Activated CD4-positive, alpha-beta T cell treated with anti-CD3 and anti-CD28 coated beads for 36 hours (primary cell): ENCODE results near the gene POU6F2. TPM values are rescaled to one million over a fixed set of nuclear protein-coding genes. Genes with fewer than 3 reads are reported as not detected.
"Not testable (repeated sequence)": the region's sequence is repeated elsewhere in the genome, so short reads cannot be mapped to it uniquely, and the experiment has no call there.

Experiments used
- ATAC-seq: fragments of 200-7000 bp; cut with Tn5 transposase; one replicate; pipeline ENCODE4 v1.10.0; 2021; ENCODE audit warnings: mild to moderate bottlenecking, moderate library complexity
- CTCF ChIA-PET: fragments of 350-600 bp; sonication (Branson Sonifier 250); formaldehyde crosslinking; loops from one replicate; lab custom pipeline; 2021; ENCODE audit warnings: antibody characterized with exemption; lab: Charles Lee
- POLR2A ChIA-PET: fragments of 350-600 bp; sonication (Branson Sonifier 250); formaldehyde crosslinking; loops from one replicate; lab custom pipeline; 2021; ENCODE audit warnings: antibody characterized with exemption, inconsistent platforms; lab: Charles Lee
- DNase-seq: peaks from one replicate; pipeline ENCODE4 v3.0.0-alpha.2; 2020
- H3K27ac Mint-ChIP-seq: one replicate; pipeline ENCODE4 v1.8.0; 2021; ENCODE audit warnings: mixed read lengths
- H3K27me3 Mint-ChIP-seq: one replicate; pipeline ENCODE4 v1.8.0; 2021; ENCODE audit warnings: mixed read lengths
- H3K36me3 Mint-ChIP-seq: one replicate; pipeline ENCODE4 v1.8.0; 2021; ENCODE audit warnings: low read depth, mixed read lengths
- H3K4me1 Mint-ChIP-seq: one replicate; pipeline ENCODE4 v1.8.0; 2021; ENCODE audit warnings: mixed read lengths
- H3K4me3 Mint-ChIP-seq: one replicate; pipeline ENCODE4 v1.8.0; 2021; ENCODE audit warnings: mild to moderate bottlenecking, moderate library complexity, mixed read lengths
- H3K9me3 Mint-ChIP-seq: one replicate; pipeline ENCODE4 v1.8.0; 2021; ENCODE audit warnings: low read depth, mixed read lengths
- intact Hi-C, 2 experiments: fragments of 100-400 bp; cut with DNase I in 1 of 2; cut with micrococcal nuclease in 1 of 2; formaldehyde crosslinking; loops; one replicate each; pipeline versions ENCODE4 v1.14.2 to v1.15.1; 2022 to 2024; cut with DNase I, micrococcal nuclease
- total RNA-seq, 2 experiments: library from RNA; stranded (reverse); gene quantifications; one replicate each; pipeline ENCODE4 v1.2.3, GENCODE V29; 2021

The POU6F2 gene
- total RNA-seq, 2 experiments from 2014 or later = not detected

DNA sequence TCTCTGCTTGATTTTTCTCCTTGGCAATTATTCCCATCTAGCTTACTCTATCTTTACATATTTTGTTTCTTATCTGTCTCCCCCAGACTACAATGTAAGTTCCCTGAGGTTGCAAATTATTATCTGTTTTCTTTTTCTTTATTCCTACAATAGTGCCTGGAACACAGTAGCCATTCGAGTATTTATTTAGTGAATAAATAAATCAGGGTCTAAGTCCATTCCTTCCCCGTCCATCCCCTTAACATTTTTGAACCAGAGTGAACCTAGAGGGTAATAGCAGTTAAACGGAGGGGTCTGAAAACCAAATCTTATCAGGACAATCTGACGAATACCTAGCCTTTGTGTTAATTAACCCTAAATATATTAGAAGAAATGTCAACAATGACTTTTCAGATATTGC lies 335.7 kb downstream of the POU6F2 start:
- ATAC-seq = no peak
- no peaks in the 10 kb centered on the region for H3K4me1 Mint-ChIP-seq
- intact Hi-C loops = no loop called here
- no peaks in the 10 kb centered on the region for H3K36me3 Mint-ChIP-seq
- DNase-seq = no peak
- no peak overlapping the region for H3K4me3 Mint-ChIP-seq
- CTCF ChIA-PET = no interaction called here
- H3K27ac Mint-ChIP-seq = no peak overlapping the region
- peaks cover 10% of the 10 kb centered on the region for H3K27me3 Mint-ChIP-seq
- H3K9me3 Mint-ChIP-seq = no peaks in the 10 kb centered on the region
- POLR2A ChIA-PET = no interaction called here

DNA sequence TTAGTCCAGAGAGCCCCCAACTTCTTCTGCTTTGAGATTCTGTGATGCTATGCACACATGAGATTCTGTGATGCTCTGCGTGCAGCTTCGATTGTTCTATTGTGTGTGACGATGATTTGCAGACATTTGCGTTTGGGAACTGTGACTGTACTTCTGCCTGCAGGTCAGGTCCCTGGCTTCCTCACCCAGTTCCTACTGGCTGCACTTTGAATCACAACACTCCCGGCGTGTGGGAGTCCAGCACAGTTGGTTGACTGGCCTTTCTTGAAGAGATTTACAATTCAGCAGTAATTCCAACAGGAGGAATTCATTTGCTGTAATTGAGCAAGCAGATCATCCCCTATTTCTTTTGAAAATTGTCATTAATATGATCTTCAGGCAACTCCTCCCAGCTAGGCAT lies 336.3 kb downstream of the POU6F2 start:
- ChIA-PET CTCF (no interaction called here), POLR2A (no interaction called here)
- ATAC-seq (no peak), DNase-seq (no peak)
- Mint-ChIP-seq H3K27ac (no peak overlapping the region), H3K4me3 (no peak overlapping the region), H3K27me3 (peaks cover 6% of the 10 kb centered on the region), H3K9me3 (no peaks in the 10 kb centered on the region), H3K36me3 (no peaks in the 10 kb centered on the region), H3K4me1 (no peaks in the 10 kb centered on the region)
- intact Hi-C loops = no loop called here

DNA sequence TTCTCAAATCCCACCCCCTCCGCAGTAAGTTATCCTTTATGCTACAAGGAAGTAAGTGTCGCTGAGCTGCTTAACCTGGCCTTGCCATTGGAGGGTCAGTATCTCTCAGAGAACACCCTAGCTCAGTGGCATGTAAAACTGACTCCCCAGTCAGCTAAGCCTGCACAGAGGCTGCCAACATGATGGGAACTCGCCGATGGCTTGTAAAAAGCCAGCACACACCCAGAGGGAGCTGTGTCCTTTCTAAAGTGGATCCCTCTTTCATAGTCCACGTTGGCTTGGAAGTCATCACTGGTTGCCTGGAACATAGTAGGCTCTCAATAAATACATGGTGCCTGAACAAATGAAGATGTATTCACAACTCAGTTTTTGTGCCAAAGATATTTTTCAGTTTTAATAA lies 339.4 kb downstream of the POU6F2 start:
- ChIA-PET POLR2A (no interaction called here), CTCF (interaction anchor here (0.7 kb wide), 1 partner anchor 136 kb away, joined by 3 read pairs; no protein-coding TSS in a partner anchor)
- ATAC-seq (no peak), DNase-seq (no peak)
- H3K27ac Mint-ChIP-seq = no peak overlapping the region
- intact Hi-C loops = no loop called here
- peaks cover 6% of the 10 kb centered on the region for H3K27me3 Mint-ChIP-seq
- no peak overlapping the region for H3K4me3 Mint-ChIP-seq
- no peaks in the 10 kb centered on the region for H3K36me3 Mint-ChIP-seq
- H3K4me1 Mint-ChIP-seq = no peaks in the 10 kb centered on the region
- no peaks in the 10 kb centered on the region for H3K9me3 Mint-ChIP-seq

DNA sequence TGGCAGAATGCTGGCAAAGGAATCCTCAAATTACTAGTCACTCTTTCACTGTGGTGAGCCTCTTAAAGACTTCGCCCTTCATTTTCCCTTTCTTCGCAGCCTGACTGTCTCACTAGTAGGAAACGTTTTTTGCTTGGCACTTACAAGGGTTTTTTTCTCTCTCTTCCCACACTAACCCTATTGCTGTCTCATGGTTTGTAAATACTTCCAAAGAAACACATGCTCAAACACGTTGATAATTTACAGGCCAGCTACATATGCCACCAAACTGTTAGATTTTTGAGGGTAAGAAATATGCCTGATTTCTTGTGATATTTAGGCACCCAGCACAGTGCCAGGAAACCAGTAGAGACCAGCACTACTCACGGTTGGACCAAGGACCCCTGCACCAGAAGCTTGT lies 340.2 kb downstream of the POU6F2 start:
- Mint-ChIP-seq H3K27me3 (peaks cover 6% of the 10 kb centered on the region), H3K4me1 (no peaks in the 10 kb centered on the region), H3K9me3 (no peaks in the 10 kb centered on the region), H3K27ac (no peak overlapping the region), H3K4me3 (no peak overlapping the region), H3K36me3 (no peaks in the 10 kb centered on the region)
- intact Hi-C loops = no loop called here
- DNase-seq = no peak
- ChIA-PET CTCF (no interaction called here), POLR2A (no interaction called here)
- no peak for ATAC-seq

DNA sequence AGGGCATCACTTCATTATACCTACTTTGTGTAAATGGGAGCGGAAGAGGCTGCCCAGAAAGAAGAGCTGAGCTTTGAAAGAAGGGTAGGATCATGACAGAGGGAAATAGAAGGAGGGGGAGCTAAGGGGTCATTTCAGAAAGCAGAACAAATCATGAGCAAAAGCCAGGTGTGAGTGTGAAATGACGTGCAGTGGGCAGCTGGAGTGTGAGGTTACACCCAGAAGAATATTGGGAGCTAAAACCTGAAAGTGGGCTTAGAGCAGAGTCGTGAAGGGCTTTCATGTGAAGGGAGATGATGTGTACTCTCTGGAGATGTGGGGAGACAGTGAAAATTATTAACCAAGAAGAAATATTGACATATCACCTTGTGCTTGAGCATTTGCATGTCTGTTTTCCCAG lies 343.5 kb downstream of the POU6F2 start:
- no peaks in the 10 kb centered on the region for H3K9me3 Mint-ChIP-seq
- intact Hi-C loops = no loop called here
- DNase-seq = no peak
- ATAC-seq = no peak
- no peaks in the 10 kb centered on the region for H3K4me1 Mint-ChIP-seq
- peaks cover 4% of the 10 kb centered on the region for H3K27me3 Mint-ChIP-seq
- ChIA-PET POLR2A (no interaction called here), CTCF (no interaction called here)
- no peaks in the 10 kb centered on the region for H3K36me3 Mint-ChIP-seq
- no peak overlapping the region for H3K27ac Mint-ChIP-seq
- no peak overlapping the region for H3K4me3 Mint-ChIP-seq

- CTCF ChIA-PET = interaction anchor here (0.6 kb wide), 1 partner anchor 30 kb away, joined by 3 read pairs; no protein-coding TSS in a partner anchor
- Mint-ChIP-seq H3K27ac (no peak overlapping the region), H3K9me3 (no peaks in the 10 kb centered on the region), H3K4me1 (no peaks in the 10 kb centered on the region), H3K36me3 (no peaks in the 10 kb centered on the region), H3K27me3 (peaks cover 4% of the 10 kb centered on the region), H3K4me3 (no peak overlapping the region)
- POLR2A ChIA-PET = no interaction called here
- DNase-seq = no peak
- no peak for ATAC-seq
- intact Hi-C loops = no loop called here
Observed at GRCh38 chr7:39321909-39322498, 344.3 kb downstream of the POU6F2 start.

DNA sequence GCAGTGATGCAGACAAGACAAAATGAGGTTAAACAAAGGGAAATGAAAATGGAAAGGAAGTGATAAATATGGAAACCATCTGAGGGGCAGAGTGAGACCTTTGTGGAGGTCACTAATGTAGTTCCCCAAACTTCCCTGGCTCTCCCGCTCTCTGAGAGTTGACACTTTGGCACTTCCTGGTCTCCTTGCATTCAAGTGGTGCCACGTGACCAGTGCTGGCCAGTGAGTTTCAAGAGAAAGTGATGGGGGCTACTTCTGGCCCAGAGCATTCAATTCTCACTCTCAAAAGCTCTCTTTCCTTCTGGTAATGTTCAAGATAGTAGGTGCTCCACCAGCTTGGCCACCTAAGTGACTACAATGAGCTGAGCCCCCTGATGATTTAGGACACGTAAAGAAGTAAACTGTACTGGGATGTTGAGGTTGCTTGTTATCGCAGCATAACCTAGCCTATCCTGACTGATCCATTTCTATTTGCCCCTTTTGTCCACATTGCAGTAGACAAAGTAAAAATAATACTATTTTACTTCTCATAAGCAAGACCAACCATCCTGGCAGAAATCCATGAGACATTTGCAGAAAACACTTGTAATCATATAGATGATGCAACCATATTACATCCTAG lies 346.5 kb downstream of the POU6F2 start:
- CTCF ChIA-PET = no interaction called here
- Mint-ChIP-seq H3K27me3 (peaks cover 4% of the 10 kb centered on the region), H3K4me3 (no peak overlapping the region), H3K9me3 (no peaks in the 10 kb centered on the region), H3K27ac (no peak overlapping the region), H3K4me1 (no peaks in the 10 kb centered on the region), H3K36me3 (no peaks in the 10 kb centered on the region)
- no peak for DNase-seq
- no peak for ATAC-seq
- intact Hi-C loops = no loop called here
- POLR2A ChIA-PET = no interaction called here

DNA sequence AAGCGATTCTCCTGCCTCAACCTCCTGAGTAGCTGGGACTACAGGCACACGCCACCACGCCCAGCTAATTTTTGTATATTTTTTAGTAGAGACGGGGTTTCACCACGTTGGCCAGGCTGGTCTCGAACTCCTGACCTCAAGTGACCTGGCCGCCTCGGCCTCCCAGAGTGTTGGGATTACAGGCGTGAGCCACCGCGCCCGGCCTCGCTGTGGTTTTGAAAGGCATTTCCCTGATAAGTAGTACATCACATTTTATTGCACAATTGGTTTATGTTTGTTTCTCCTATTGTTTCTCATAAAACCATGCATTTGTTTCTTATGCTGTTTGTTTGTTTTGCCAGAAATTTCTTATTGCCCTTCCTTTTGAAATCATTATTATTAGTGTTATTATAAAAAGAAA lies 353.9 kb downstream of the POU6F2 start:
- DNase-seq, ATAC-seq, H3K36me3 Mint-ChIP-seq, H3K4me3 Mint-ChIP-seq, H3K27me3 Mint-ChIP-seq, intact Hi-C loops, H3K4me1 Mint-ChIP-seq, POLR2A ChIA-PET, H3K27ac Mint-ChIP-seq, CTCF ChIA-PET, H3K9me3 Mint-ChIP-seq: not testable (repeated sequence)

DNA sequence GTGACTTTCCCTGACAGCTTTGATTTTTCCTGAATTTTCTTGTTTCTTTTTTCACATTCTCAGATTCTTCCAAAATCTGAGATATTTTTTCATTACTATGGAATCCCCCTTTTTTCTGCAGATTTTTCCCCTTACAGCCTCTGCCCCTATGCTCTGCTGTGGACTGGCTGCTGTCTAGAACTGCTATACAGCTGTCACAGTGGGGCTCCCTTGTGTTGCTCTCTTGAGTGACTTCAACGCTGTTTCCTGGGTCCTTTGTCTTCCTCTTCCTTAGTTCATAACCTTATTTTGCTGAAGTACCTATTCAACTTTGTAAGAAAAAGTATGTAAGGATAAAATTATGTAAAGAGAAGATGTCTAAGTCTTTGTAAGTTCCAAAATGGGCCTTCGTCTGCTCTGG lies 354.4 kb downstream of the POU6F2 start:
- H3K4me1 Mint-ChIP-seq = no peaks in the 10 kb centered on the region
- no peaks in the 10 kb centered on the region for H3K9me3 Mint-ChIP-seq
- intact Hi-C loops = no loop called here
- CTCF ChIA-PET = interaction anchor here (0.8 kb wide), 1 partner anchor 188 kb away, joined by 4 read pairs; no protein-coding TSS in a partner anchor
- POLR2A ChIA-PET = no interaction called here
- no peak overlapping the region for H3K27ac Mint-ChIP-seq
- ATAC-seq (no peak), DNase-seq (no peak)
- H3K27me3 Mint-ChIP-seq = peaks cover 10% of the 10 kb centered on the region
- no peak overlapping the region for H3K4me3 Mint-ChIP-seq
- no peaks in the 10 kb centered on the region for H3K36me3 Mint-ChIP-seq

GRCh38 chr7:39333701-39334100 lies 356.0 kb downstream of the POU6F2 start:
- peaks cover 12% of the 10 kb centered on the region for H3K27me3 Mint-ChIP-seq
- DNase-seq (no peak), ATAC-seq (no peak)
- POLR2A ChIA-PET = no interaction called here
- CTCF ChIA-PET = no interaction called here
- no peaks in the 10 kb centered on the region for H3K36me3 Mint-ChIP-seq
- intact Hi-C loops = no loop called here
- no peaks in the 10 kb centered on the region for H3K9me3 Mint-ChIP-seq
- no peak overlapping the region for H3K4me3 Mint-ChIP-seq
- no peaks in the 10 kb centered on the region for H3K4me1 Mint-ChIP-seq
- H3K27ac Mint-ChIP-seq = no peak overlapping the region

DNA sequence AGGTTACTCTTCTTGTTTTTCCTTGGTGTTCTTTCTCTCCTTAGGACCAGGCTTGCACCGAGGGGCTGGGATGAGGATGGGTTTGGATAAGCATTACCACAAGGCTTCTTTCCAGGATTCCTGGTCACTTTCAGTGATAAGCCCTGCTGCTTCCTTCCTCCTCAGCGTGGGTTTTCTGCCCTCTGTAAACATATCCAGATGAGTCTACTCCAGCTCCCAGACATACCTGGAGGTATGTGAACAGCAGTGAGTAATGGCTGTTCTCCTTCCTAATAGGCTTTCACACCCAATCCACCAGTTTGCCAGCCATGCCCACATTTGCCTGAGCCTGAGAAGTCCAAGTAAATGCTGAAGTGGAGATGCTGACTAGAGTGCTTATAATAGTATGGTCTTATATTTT lies 358.7 kb downstream of the POU6F2 start:
- no peaks in the 10 kb centered on the region for H3K9me3 Mint-ChIP-seq
- ChIA-PET POLR2A (no interaction called here), CTCF (no interaction called here)
- intact Hi-C loops = no loop called here
- no peak overlapping the region for H3K27ac Mint-ChIP-seq
- no peaks in the 10 kb centered on the region for H3K4me1 Mint-ChIP-seq
- ATAC-seq (no peak), DNase-seq (no peak)
- H3K36me3 Mint-ChIP-seq = no peaks in the 10 kb centered on the region
- H3K27me3 Mint-ChIP-seq = peaks cover 16% of the 10 kb centered on the region
- H3K4me3 Mint-ChIP-seq = no peak overlapping the region

DNA sequence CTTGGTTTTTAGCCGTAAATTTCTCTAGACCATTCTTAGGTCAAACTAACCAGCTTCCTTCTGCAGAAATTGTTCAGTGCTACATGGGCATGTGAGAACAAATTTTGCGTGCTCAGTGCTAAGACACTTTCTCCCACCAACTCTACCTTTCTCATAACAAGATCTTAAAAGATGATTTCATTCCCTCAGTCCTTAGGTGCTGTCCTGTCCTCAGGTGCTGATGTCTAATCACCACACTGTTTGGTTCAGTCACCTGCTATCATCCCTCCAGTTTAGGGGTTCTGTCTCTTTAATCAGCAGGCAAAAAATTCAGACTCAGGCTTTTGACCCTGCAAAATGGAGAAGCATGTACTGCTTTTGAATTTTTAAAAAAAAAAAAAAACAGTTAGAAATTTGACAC lies 361.0 kb downstream of the POU6F2 start:
- POLR2A ChIA-PET = no interaction called here
- Mint-ChIP-seq H3K27ac (no peak overlapping the region), H3K36me3 (no peaks in the 10 kb centered on the region), H3K9me3 (no peaks in the 10 kb centered on the region), H3K4me3 (no peak overlapping the region), H3K4me1 (no peaks in the 10 kb centered on the region), H3K27me3 (peaks cover 16% of the 10 kb centered on the region)
- DNase-seq = no peak
- intact Hi-C loops = no loop called here
- CTCF ChIA-PET = interaction anchor here (0.6 kb wide), 2 partner anchors 24 to 39 kb away, joined by 3 read pairs; no protein-coding TSS in a partner anchor
- no peak for ATAC-seq
